Fibroblast of skin of right quadriceps (primary cell): Measurements from ENCODE around the gene PRPF38A.
A peak's percentile ranks its signal among the peaks of the same experiment; 100 is the strongest.
"Not testable (repeated sequence)": the region's sequence is repeated elsewhere in the genome, so short reads cannot be mapped to it uniquely, and the experiment has no call there.

Source experiments
- DNase-seq: peaks from one replicate; pipeline ENCODE4 v3.0.0-alpha.2; 2013

Gene PRPF38A

GRCh38 chr1:52404116-52404974 lies at the start of gene PRPF38A, which contains the start of gene ORC1:
PRPF38A (plus strand) TSS chr1:52404602; CDS start chr1:52404750, 148 bp downstream.
ORC1 (minus strand) TSS chr1:52404423; CDS start chr1:52402223, 2,200 bp downstream.
- DNase-seq = peak; percentile 96

GRCh38 chr1:52355436-52355835 lies 49.0 kb upstream of the PRPF38A start:
- DNase-seq = no peak

GRCh38 chr1:52355847-52356505 lies 48.4 kb upstream of the PRPF38A start:
- no peak for DNase-seq

- DNase-seq = no peak
Observed at GRCh38 chr1:52356818-52357355, 47.5 kb upstream of the PRPF38A start.

- DNase-seq = no peak
Observed at GRCh38 chr1:52357397-52357796, 47.0 kb upstream of the PRPF38A start.

- no peak for DNase-seq
Observed at GRCh38 chr1:52358851-52359497, 45.4 kb upstream of the PRPF38A start.

GRCh38 chr1:52359676-52360594 lies 44.5 kb upstream of the PRPF38A start:
- no peak for DNase-seq

GRCh38 chr1:52360595-52360968 lies 43.8 kb upstream of the PRPF38A start:
- DNase-seq = no peak

GRCh38 chr1:52364235-52364839 lies 40.1 kb upstream of the PRPF38A start:
- no peak for DNase-seq

GRCh38 chr1:52365071-52365745 lies 39.2 kb upstream of the PRPF38A start:
- peak; percentile 75 for DNase-seq

GRCh38 chr1:52365746-52366516 lies 38.5 kb upstream of the PRPF38A start, which contains the start of gene CC2D1B:
CC2D1B (minus strand) TSS chr1:52366205; CDS start chr1:52364620, 1,585 bp downstream.
- peak; percentile 96 for DNase-seq

GRCh38 chr1:52366517-52366827 lies 37.9 kb upstream of the PRPF38A start:
- DNase-seq = no peak

GRCh38 chr1:52367272-52367671 lies 37.1 kb upstream of the PRPF38A start:
- DNase-seq = no peak

- DNase-seq = peak; percentile 38
Observed at GRCh38 chr1:52368383-52369172, 35.8 kb upstream of the PRPF38A start.

GRCh38 chr1:52369851-52370250 lies 34.6 kb upstream of the PRPF38A start:
- not testable (repeated sequence) for DNase-seq

- DNase-seq = no peak
Observed at GRCh38 chr1:52385376-52385775, 19.0 kb upstream of the PRPF38A start.

- DNase-seq = no peak
Observed at GRCh38 chr1:52386458-52386857, 17.9 kb upstream of the PRPF38A start.

GRCh38 chr1:52393174-52393573 lies 11.2 kb upstream of the PRPF38A start:
- DNase-seq = no peak

- no peak for DNase-seq
Observed at GRCh38 chr1:52399629-52400028, 4.8 kb upstream of the PRPF38A start.

GRCh38 chr1:52400131-52400530 lies 4.3 kb upstream of the PRPF38A start:
- no peak for DNase-seq
